HG03378 (cell line): ENCODE measurements around the gene SLC25A17.
"Not testable (repeated sequence)": the region's sequence is repeated elsewhere in the genome, so short reads cannot be mapped to it uniquely, and the experiment has no call there.

Experiments
- ATAC-seq: cut with Tn5 transposase; IDR thresholded peaks from one replicate; pipeline ENCODE4 v1.9.1; 2021; ENCODE audit warnings: mild to moderate bottlenecking, moderate library complexity; ENCODE audit not compliant: unreplicated experiment

The SLC25A17 gene

GRCh38 chr22:40758851-40759250 lies 60.3 kb downstream of the SLC25A17 start:
- ATAC-seq: not testable (repeated sequence)

GRCh38 chr22:40758390-40758789 lies 60.8 kb downstream of the SLC25A17 start:
- no peak for ATAC-seq

DNA sequence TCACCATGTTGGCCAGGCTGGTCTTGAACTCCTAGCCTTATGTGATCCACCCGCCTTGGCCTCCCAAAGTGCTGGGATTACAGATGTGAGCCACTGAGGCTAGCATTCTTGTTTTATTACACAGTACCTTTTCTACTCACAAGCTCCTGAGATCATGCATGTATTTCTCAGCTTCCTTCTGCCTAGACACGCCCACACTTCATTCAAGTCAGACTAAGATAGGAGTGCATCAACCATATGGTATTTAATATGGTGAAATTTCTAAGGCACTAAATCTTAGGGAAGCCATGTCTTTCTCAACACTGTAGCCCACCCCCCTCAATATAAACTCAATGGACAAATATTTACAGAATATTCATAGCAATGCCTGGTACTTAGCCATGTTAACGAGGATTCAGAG lies 62.1 kb downstream of the SLC25A17 start:
- no peak for ATAC-seq

GRCh38 chr22:40753114-40753513 lies 66.0 kb downstream of the SLC25A17 start:
- no peak for ATAC-seq

DNA sequence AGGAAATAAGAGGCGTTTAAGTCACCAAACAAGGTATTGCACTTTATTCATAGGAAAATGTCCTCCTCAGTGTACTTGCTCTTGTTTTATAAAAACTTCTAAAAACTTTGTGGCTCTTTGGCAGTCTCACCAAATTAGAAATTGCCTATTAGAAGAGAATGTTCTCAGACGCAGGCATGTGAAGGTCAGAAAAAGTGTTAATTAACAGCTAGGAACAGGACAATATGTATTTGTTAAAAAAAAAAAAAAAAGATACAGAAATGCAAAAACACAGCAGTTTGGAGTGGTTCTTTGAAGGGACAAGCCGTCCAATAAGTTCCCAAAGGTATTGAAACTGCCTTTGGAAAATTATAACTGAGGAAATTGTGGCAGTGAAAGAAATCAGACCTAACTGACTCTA lies 67.9 kb downstream of the SLC25A17 start:
- ATAC-seq: no peak

GRCh38 chr22:40749829-40750228 lies 69.3 kb downstream of the SLC25A17 start:
- no peak for ATAC-seq

- no peak for ATAC-seq
Measured at GRCh38 chr22:40748388-40749355, 70.5 kb downstream of the SLC25A17 start.

- no peak for ATAC-seq
Measured at GRCh38 chr22:40747361-40747760, 71.8 kb downstream of the SLC25A17 start.

- no peak for ATAC-seq
Measured at GRCh38 chr22:40746428-40747220, 72.5 kb downstream of the SLC25A17 start.

- no peak for ATAC-seq
Measured at GRCh38 chr22:40743768-40744167, 75.4 kb downstream of the SLC25A17 start.

DNA sequence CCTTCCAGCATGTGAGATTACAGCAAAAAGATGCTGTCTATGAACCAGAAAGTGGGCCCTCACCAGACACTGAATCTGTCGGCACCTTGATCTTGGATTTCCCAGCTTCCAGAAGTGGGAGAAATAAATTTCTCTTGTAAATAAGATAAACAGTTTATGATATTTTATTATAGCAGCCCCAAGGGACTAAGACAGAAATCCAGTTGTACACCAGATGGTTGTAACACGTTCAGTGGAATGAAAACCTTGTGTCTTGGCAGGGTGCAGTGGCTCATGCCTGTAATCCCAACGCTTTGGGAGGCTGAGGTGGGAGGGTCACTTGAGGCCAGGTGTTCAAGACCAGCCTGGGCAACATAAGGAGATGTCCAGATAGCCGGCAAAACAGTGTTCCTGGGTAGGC lies 78.0 kb downstream of the SLC25A17 start:
- no peak for ATAC-seq

DNA sequence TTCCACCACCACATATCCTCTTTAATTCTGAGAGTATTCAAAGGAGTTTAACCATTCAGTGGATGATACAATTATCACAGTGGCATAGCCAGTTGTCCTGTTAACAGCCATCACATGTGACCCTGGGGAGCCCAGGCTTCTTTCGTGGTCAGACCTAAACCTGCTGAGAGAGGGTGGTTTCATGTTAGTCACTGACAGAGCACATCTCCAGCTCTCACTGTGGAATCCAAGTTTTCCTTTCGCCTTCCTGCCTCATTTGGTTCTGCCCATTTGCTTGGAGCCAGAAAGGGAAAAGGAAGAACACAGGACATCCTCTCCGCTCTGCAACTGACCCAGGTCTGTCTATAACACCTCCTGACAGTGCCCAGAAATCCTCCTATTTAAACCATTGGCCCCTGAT lies 79.4 kb downstream of the SLC25A17 start:
- no peak for ATAC-seq

DNA sequence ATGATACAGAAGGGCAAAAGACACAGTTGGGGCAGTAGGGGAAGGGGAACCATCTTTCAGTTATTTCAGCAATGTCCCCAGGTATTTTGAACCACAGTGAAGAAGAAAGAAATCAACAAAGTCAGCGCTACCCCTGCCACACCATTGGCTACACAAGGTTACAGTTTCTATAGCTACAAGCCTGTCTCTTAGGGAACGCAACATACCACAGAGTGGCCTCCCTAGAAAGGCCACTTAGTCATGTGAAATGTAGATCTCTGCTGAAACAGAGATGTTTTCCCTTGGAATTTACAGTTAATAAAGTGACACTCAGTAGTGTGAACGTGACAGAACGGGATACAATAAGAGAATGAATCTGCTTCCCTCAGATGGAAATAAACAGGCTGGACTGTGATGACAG lies 85.2 kb downstream of the SLC25A17 start:
- no peak for ATAC-seq

GRCh38 chr22:40732999-40733292 lies 86.2 kb downstream of the SLC25A17 start:
- ATAC-seq: no peak

- no peak for ATAC-seq
Measured at GRCh38 chr22:40729284-40729683, 89.9 kb downstream of the SLC25A17 start.

GRCh38 chr22:40728731-40729189 lies 90.4 kb downstream of the SLC25A17 start:
- no peak for ATAC-seq

DNA sequence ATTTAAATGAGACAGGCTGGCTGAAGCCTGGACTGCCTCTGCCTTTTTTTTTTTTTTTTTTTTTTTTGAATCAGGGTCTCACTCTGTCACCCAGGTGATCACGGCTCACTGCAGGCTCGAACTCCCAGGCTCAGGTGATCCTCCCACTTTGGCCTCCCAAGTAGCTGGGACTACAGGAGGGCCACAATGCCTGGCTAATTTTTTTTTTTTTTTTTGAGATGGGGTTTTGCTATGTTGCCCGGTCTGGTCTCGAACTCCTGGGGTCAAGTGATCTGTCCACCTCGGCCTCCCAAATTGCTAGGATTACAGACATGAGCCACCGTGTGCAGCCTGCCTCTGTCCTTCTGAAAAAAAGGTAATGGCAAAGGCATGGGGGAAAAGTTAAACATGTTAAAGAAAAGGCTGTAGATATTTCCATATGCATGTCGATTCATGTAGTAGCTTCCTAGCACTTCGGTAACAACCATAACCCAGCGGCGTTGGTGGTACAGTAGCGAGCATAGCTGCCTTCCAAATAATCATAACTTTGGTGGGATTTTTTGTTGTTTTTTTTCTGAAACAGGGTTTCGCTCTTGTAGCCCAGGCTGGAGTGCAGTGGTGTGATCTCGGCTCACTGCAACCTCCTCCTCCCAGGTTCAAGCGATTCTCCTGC lies 91.1 kb downstream of the SLC25A17 start:
- ATAC-seq: no peak

- ATAC-seq: no peak
Measured at GRCh38 chr22:40727070-40727963, 91.8 kb downstream of the SLC25A17 start.

- ATAC-seq: no peak
Measured at GRCh38 chr22:40726514-40726913, 92.6 kb downstream of the SLC25A17 start.

DNA sequence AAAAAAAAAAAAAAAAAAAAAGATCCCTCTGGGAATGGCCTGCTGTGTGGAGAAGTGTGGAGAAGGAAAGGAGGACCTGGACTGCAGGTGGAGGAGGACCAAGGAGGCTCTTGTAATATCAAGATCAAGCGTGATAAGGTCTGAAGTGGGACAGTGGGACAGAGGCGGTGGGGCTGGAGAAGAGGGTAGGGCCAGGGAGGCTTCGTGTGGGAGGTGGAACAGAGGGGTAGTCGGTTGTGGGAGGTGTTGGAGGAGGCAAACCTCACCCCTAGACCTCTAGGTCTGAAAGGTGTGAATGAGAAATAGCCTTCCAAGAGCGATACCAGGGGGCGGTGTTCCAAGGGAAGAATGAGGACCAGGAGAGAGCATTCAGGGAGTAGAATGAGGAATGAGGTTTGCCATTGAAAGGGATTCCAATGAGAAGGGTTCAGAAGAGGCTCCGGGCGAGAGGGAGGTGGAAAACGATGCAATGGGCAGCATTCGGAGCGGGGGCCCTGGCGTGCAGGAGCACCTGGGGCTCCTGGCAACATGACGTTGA lies 95.7 kb downstream of the SLC25A17 start:
- ATAC-seq: no peak
